Measurements from ENCODE around the gene PTPRE.

DNA sequence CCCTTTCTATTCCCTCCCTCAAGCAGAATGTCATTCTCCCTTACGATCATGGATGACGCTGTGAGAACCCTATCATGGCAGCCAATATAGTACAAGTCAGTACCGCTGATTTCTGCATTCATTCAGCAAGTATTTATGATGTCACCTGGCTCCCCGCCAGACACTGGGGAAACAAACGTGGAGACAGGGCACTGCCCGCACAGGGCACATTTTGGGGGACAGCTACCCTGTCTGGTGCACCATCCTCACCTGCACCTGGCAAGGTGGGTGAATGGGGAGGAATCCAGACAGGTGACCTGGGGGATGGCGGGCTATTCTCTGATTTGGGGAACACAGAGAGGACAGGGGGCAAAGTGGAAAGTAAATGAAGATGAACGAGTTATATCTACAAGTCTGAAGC is 190.9 kb downstream of the PTPRE start:
- TF ChIP-seq, protein P1, sequence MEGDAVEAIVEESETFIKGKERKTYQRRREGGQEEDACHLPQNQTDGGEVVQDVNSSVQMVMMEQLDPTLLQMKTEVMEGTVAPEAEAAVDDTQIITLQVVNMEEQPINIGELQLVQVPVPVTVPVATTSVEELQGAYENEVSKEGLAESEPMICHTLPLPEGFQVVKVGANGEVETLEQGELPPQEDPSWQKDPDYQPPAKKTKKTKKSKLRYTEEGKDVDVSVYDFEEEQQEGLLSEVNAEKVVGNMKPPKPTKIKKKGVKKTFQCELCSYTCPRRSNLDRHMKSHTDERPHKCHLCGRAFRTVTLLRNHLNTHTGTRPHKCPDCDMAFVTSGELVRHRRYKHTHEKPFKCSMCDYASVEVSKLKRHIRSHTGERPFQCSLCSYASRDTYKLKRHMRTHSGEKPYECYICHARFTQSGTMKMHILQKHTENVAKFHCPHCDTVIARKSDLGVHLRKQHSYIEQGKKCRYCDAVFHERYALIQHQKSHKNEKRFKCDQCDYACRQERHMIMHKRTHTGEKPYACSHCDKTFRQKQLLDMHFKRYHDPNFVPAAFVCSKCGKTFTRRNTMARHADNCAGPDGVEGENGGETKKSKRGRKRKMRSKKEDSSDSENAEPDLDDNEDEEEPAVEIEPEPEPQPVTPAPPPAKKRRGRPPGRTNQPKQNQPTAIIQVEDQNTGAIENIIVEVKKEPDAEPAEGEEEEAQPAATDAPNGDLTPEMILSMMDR (IDR thresholded peaks at IDR 0.05) = no peak
- TF ChIP-seq POLR2A (IDR thresholded peaks at IDR 0.05) = no peak

Measured in body of pancreas (tissue), 4 donors.